K562 (cell line): Measurements from ENCODE around the gene GRAMD2A. TPM values are rescaled to one million over a fixed set of nuclear protein-coding genes. Genes with fewer than 3 reads are reported as not detected.

Source experiments
- ATAC-seq: fragments of 200-7000 bp; cut with Tn5 transposase; 3 replicates; pipeline ENCODE4 v1.9.1; 2020; ENCODE audit warnings: moderate library complexity
- BruUV-seq: library from RNA; stranded (reverse); fragments of 400-500 nt; replicated peaks from 2 replicates; lab custom pipeline; 2021; lab: Mats Ljungman, UMichigan
- CTCF ChIA-PET: fragments of 300-600 bp; formaldehyde crosslinking; extraction: SDS; loops from one replicate; lab custom pipeline; 2021; ENCODE audit warnings: low intra/inter-chr PET ratio; lab: Yijun Ruan, JAX
- POLR2A ChIA-PET: fragments of 300-600, 350-650 bp; sonication (Branson Sonifier 250); formaldehyde crosslinking; extraction: SDS; loops from one replicate; lab custom pipeline; 2021; ENCODE audit warnings: antibody characterized with exemption, inconsistent platforms; lab: Yijun Ruan, JAX
- DNase-seq, 4 experiments: peaks; one replicate each; pipeline versions ENCODE4 v3.0.0 to v3.0.0-alpha.2; 2011 to 2018; ENCODE audit warnings: low spot score in 3 of 4, mixed read lengths in 3 of 4; ENCODE audit errors: extremely low read depth in 1 of 4
- FAIRE-seq: peaks from 2 replicates; lab custom pipeline; 2011; peaks lifted over from hg19 to GRCh38; lab: Jason Lieb, UNC
- H2AFZ ChIP-seq: 2 replicates; pipeline ENCODE4 v1.6.0; 2011; ENCODE audit warnings: low read depth, low read length, control low read depth, inconsistent platforms
- H3K27ac ChIP-seq: fragments of 200-600 bp; 3 replicates; pipeline ENCODE4 v1.8.0; 2011; ENCODE audit warnings: low read depth, mild to moderate bottlenecking, control low read depth, inconsistent platforms, low read length, moderate library complexity, mixed read lengths; ENCODE audit errors: extremely low read depth
- H3K27me3 ChIP-seq, 2 experiments: fragments of 300-600 bp in 1 of 2; 2 replicates in 1 of 2; 3 replicates in 1 of 2; pipeline versions ENCODE4 v1.6.0 to v1.8.0; 2011; ENCODE audit warnings: inconsistent platforms in 2 of 2, low read length in 2 of 2, mild to moderate bottlenecking in 1 of 2, mixed read lengths in 1 of 2, moderate library complexity in 1 of 2; ENCODE audit not compliant: control insufficient read depth in 2 of 2, insufficient read depth in 2 of 2
- H3K36me3 ChIP-seq: fragments of 300-600 bp; 3 replicates; pipeline ENCODE4 v1.8.0; 2011; ENCODE audit warnings: mild to moderate bottlenecking, low read length, inconsistent platforms; ENCODE audit not compliant: control insufficient read depth, insufficient read depth
- H3K4me1 ChIP-seq, 2 experiments: fragments of 200-600 bp in 1 of 2; replicated peaks in 1 of 2; 2 replicates in 1 of 2; 3 replicates in 1 of 2; pipeline versions ENCODE4 v1.5.1 to v1.8.0; 2011; ENCODE audit warnings: inconsistent platforms in 2 of 2, low read length in 2 of 2, mild to moderate bottlenecking in 1 of 2, mixed read lengths in 1 of 2, moderate library complexity in 1 of 2; ENCODE audit not compliant: control insufficient read depth in 2 of 2, insufficient read depth in 2 of 2
- H3K4me2 ChIP-seq: 2 replicates; pipeline ENCODE4 v1.6.1; 2011; ENCODE audit warnings: low read length, control low read depth, inconsistent platforms, mixed read lengths; ENCODE audit not compliant: insufficient read depth
- H3K4me3 ChIP-seq: fragments of 200-600 bp; sonication (generic), shearing (Covaris generic); 2 replicates; pipeline ENCODE4 v1.5.1; 2016; ENCODE audit warnings: control low read depth, inconsistent platforms
- H3K79me2 ChIP-seq: fragments of 200-600 bp; 3 replicates; pipeline ENCODE4 v1.8.0; 2011; ENCODE audit warnings: low read length, inconsistent platforms; ENCODE audit not compliant: control insufficient read depth, insufficient read depth
- H3K9ac ChIP-seq, 2 experiments: 2 replicates each; pipeline versions ENCODE4 v1.6.0 to v1.6.1; 2011; ENCODE audit warnings: low read depth in 2 of 2, low read length in 2 of 2, control low read depth in 1 of 2, inconsistent platforms in 1 of 2, mild to moderate bottlenecking in 1 of 2, mixed read lengths in 1 of 2; ENCODE audit not compliant: insufficient read depth in 1 of 2
- H3K9me1 ChIP-seq: one replicate; pipeline ENCODE4 v1.6.0; 2011; ENCODE audit warnings: inconsistent platforms, mild to moderate bottlenecking, low read length, moderate library complexity; ENCODE audit not compliant: control insufficient read depth, insufficient read depth
- H3K9me3 ChIP-seq: replicated peaks from 2 replicates; pipeline ENCODE4 v1.5.1; 2011; ENCODE audit warnings: low read depth, low read length, inconsistent platforms; ENCODE audit not compliant: control insufficient read depth, insufficient read depth
- H4K20me1 ChIP-seq: replicated peaks from 2 replicates; pipeline ENCODE4 v1.6.1; 2011; ENCODE audit warnings: low read length, inconsistent platforms, mixed read lengths; ENCODE audit not compliant: control insufficient read depth, insufficient read depth
- CBX5 ChIP-seq: IDR thresholded peaks from 2 replicates; pipeline ENCODE4 v1.6.1; 2014; ENCODE audit warnings: low read depth, borderline replicate concordance
- IRF9 ChIP-seq: fragments of 450-650 bp; IDR thresholded peaks from 2 replicates; pipeline ENCODE4 v1.6.1; 2016; ENCODE audit warnings: missing biosample characterization, missing genetic modification characterization
- PBX2 ChIP-seq, 2 experiments: IDR thresholded peaks in 1 of 2; conservative IDR thresholded peaks in 1 of 2; 2 replicates each; pipeline ENCODE4 v1.6.1; 2016; ENCODE audit warnings: low read depth in 2 of 2, mild to moderate bottlenecking in 1 of 2, missing compliant biosample characterization in 1 of 2, missing genetic modification characterization in 1 of 2, moderate library complexity in 1 of 2
- RBM22 ChIP-seq: fragments of 200-400 bp; formaldehyde crosslinking; IDR thresholded peaks from 2 replicates; pipeline ENCODE4 v1.6.1; 2018; ENCODE audit warnings: low read length, low read depth; ENCODE audit not compliant: poor library complexity, severe bottlenecking
- SRSF9 ChIP-seq: fragments of 200-400 bp; formaldehyde crosslinking; IDR thresholded peaks from 2 replicates; pipeline ENCODE4 v1.6.1; 2017; ENCODE audit warnings: low read depth, low read length, borderline replicate concordance
- TCFL5 ChIP-seq: fragments of 250-450 bp; sonication (Bioruptor Pico); conservative IDR thresholded peaks from 2 replicates; pipeline ENCODE4 v1.6.1; 2021; ENCODE audit warnings: mild to moderate bottlenecking, moderate library complexity, matching md5 sums
- ZNF3 ChIP-seq: fragments of 250-450 bp; sonication (Bioruptor Pico); IDR thresholded peaks from 2 replicates; pipeline ENCODE4 v1.5.0; 2021; ENCODE audit warnings: mild to moderate bottlenecking, moderate library complexity
- ZNF407 ChIP-seq: fragments of 450-650 bp; IDR thresholded peaks from 2 replicates; pipeline ENCODE4 v1.6.1; 2016; ENCODE audit warnings: low read depth
- ZNF57 ChIP-seq: fragments of 450-650 bp; formaldehyde crosslinking; IDR thresholded peaks from 2 replicates; pipeline ENCODE4 v1.4.0; 2020; ENCODE audit warnings: mild to moderate bottlenecking, moderate library complexity
- ZNF584 ChIP-seq: fragments of 200-800 bp; sonication (Bioruptor generic); IDR thresholded peaks from 2 replicates; pipeline ENCODE4 v1.6.1; 2016; ENCODE audit warnings: low read depth, mild to moderate bottlenecking, missing genetic modification characterization, missing compliant biosample characterization
- WGBS: fragments of 100-300 bp; shearing (Covaris generic); methylation state at CpG from one replicate; pipeline ENCODE4 v1.1.6; 2016; ENCODE audit warnings: low coverage, mixed read lengths; ENCODE audit not compliant: insufficient coverage; ENCODE audit errors: missing lambda C conversion rate; 5-methylcytosine and 5-hydroxymethylcytosine counted together
- in situ Hi-C: fragments of 300-500 bp; cut with MboI; formaldehyde crosslinking; loops from 4 replicates; pipeline ENCODE4 v1.15.0; 2018; ENCODE audit warnings: inconsistent platforms, mixed read lengths
- intact Hi-C: fragments of 100-400 bp; cut with micrococcal nuclease; formaldehyde crosslinking; loops from 2 replicates; pipeline ENCODE4 v1.14.2; 2022
- polyA plus RNA-seq, 8 experiments: library from polyadenylated mRNA; depleted of rRNA in 4 of 8; stranded (reverse) in 5 of 8; unstranded in 3 of 8; fragments of >200 nt; fragmentation: Nextera tagmentation in 2 of 8; fragmentation: Illumina TruSeq in 1 of 8; extraction: Ambion mirVana in 2 of 8; extraction: Trizol in 1 of 8; gene quantifications; 2 replicates each; pipeline versions ENCODE4 v1.2.1 to v1.2.3, GENCODE V29; 2011 to 2014; ENCODE audit warnings: inconsistent platforms in 1 of 8, missing spikeins in 1 of 8
- total RNA-seq, 7 experiments: library from RNA; depleted of rRNA in 6 of 7; stranded (reverse); fragments of >200 nt in 6 of 7; fragmentation: Illumina TruSeq in 2 of 7; extraction: Trizol in 2 of 7; gene quantifications; 2 replicates each; pipeline versions ENCODE4 v1.2.1 to v1.2.3, GENCODE V29; 2011 to 2021; ENCODE audit warnings: low replicate concordance in 1 of 7

GRAMD2A gene
- total and polyA plus RNA-seq, 9 of the 15 experiments (the other 6 are each of a cell fraction or from before 2014, with no cell fraction given), result 0.08 to 0.22 TPM; not detected in 7

- CTCF ChIA-PET, result no interaction called here
- peaks cover 8 to 16% of the 10 kb centered on the region in 2 experiments; a peak in 3 of 5 replicates for H3K27me3 ChIP-seq
- ATAC-seq (no peak), FAIRE-seq (no peak), DNase-seq (no peak)
- H4K20me1 ChIP-seq, result no peaks in the 10 kb centered on the region; the same call in 1 of the 2 replicates
- intact Hi-C loops (no loop called here), in situ Hi-C loops (no loop called here)
- no peak overlapping the region for H3K27ac ChIP-seq
- H3K4me1 ChIP-seq, result peaks cover 5 to 10% of the 10 kb centered on the region in 2 experiments; a peak in 4 of 5 replicates
- no peaks in the 10 kb centered on the region for H3K36me3 ChIP-seq
- no peak overlapping the region for H3K4me3 ChIP-seq
- WGBS, result 23% methylated on average over 3 of the region's 3 CpGs
- no peaks in the 10 kb centered on the region for H3K9me1 ChIP-seq
- H3K79me2 ChIP-seq, result no peaks in the 10 kb centered on the region
- POLR2A ChIA-PET, result no interaction called here
- H3K9ac ChIP-seq, result no peak overlapping the region
- BruUV-seq, result no TSS peak
- H3K9me3 ChIP-seq, result no peaks in the 10 kb centered on the region
- H3K4me2 ChIP-seq, result no peak overlapping the region
- H2AFZ ChIP-seq, result no peak overlapping the region
- TF ChIP-seq TCFL5 (no peak), ZNF3 (CRISPR knock-in tag) (no peak), RBM22 (no peak), PBX2 (CRISPR knock-in tag; IDR thresholded peaks at IDR 0.05; ENCODE audit: low read depth) (no peak), PBX2 (tag; conservative IDR thresholded peaks at IDR 0.05; ENCODE audit: low read depth) (no peak), IRF9 (tag) (no peak), CBX5 (no peak), ZNF407 (no peak), SRSF9 (no peak), ZNF57 (CRISPR knock-in tag) (no peak), ZNF584 (CRISPR knock-in tag) (no peak)
Measured at GRCh38 chr15:72192416-72192815, 5.2 kb downstream of the GRAMD2A start.
